ENCODE measurements around the gene ZNF415. TPM values are rescaled to one million over a fixed set of nuclear protein-coding genes. Genes with fewer than 3 reads are reported as not detected.

ZNF415 gene
- polyA plus RNA-seq, 1 donor (not counting 4 experiments of a cell fraction or from before 2014, with no cell fraction given): 5.2 TPM

GRCh38 chr19:53157626-53158025, 24.9 kb upstream of the ZNF415 start:
- dilution Hi-C loops (cut with MboI; ENCODE audit: extremely low pct_ligation_motif_present, low sequenced_read_pairs): no loop called here
- H3K9me3 ChIP-seq (ENCODE audit: control insufficient read depth, low read depth, low read length): no peaks in the 10 kb centered on the region
- H4K20me1 ChIP-seq (ENCODE audit: control insufficient read depth, extremely low read depth, insufficient read depth, low read length): no peaks in the 10 kb centered on the region
- no peaks in the 10 kb centered on the region for H3K27me3 ChIP-seq (ENCODE audit: control insufficient read depth, extremely low read depth, insufficient read depth, low read length)
- peaks cover 0 to 2% of the 10 kb centered on the region in 2 experiments for H3K36me3 ChIP-seq (ENCODE audit: control insufficient read depth in 2 of 2, extremely low read depth in 1 of 2, insufficient read depth in 2 of 2, low read length in 2 of 2)
- peak overlapping the region; percentile 80 for H3K4me2 ChIP-seq (ENCODE audit: control insufficient read depth, extremely low read depth, insufficient read depth, low read depth, low read length)
- no peaks in the 10 kb centered on the region for H3K9me1 ChIP-seq (ENCODE audit: control insufficient read depth, extremely low read depth, insufficient read depth, low read length)
- no peaks in the 10 kb centered on the region for H3K79me2 ChIP-seq (ENCODE audit: control insufficient read depth, insufficient read depth, low read length)
- H3K4me1 ChIP-seq (ENCODE audit: control insufficient read depth, extremely low read depth, insufficient read depth, low read length): no peaks in the 10 kb centered on the region
- peak overlapping the region; percentile 56 to 70 (median 66) for H3K4me3 ChIP-seq (ENCODE audit: control insufficient read depth in 2 of 3, extremely low read depth in 1 of 3, insufficient read depth in 2 of 3, low read depth in 1 of 3, low read length in 3 of 3)
- TF ChIP-seq EZH2 (IDR thresholded peaks at IDR 0.05; ENCODE audit: low read length) (no peak), CTCF (optimal IDR thresholded peaks at IDR 0.05 in 1 of 3, IDR thresholded peaks at IDR 0.05 in 1 of 3, conservative IDR thresholded peaks at IDR 0.05 in 1 of 3; ENCODE audit: extremely low read depth in 1 of 3, insufficient read depth in 2 of 3, low read length in 3 of 3) (no peak)
- H3K9ac ChIP-seq (ENCODE audit: control insufficient read depth, extremely low read depth, insufficient read depth, low read length): peak overlapping the region; percentile 9
- no peak for DNase-seq (ENCODE audit: low read depth, low spot score)
- no peak overlapping the region for H3K27ac ChIP-seq (ENCODE audit: control insufficient read depth, insufficient read depth, low read length)
- no peak for FAIRE-seq
- H2AFZ ChIP-seq (ENCODE audit: control insufficient read depth, low read length): peak overlapping the region; percentile 40

GRCh38 chr19:53156850-53157249, 24.1 kb upstream of the ZNF415 start:
- dilution Hi-C loops (cut with MboI; ENCODE audit: extremely low pct_ligation_motif_present, low sequenced_read_pairs): no loop called here
- Histone ChIP-seq H3K4me2 (ENCODE audit: control insufficient read depth, extremely low read depth, insufficient read depth, low read depth, low read length) (no peak overlapping the region), H3K9ac (ENCODE audit: control insufficient read depth, extremely low read depth, insufficient read depth, low read length) (no peak overlapping the region), H4K20me1 (ENCODE audit: control insufficient read depth, extremely low read depth, insufficient read depth, low read length) (no peaks in the 10 kb centered on the region), H3K4me3 (ENCODE audit: control insufficient read depth in 2 of 3, extremely low read depth in 1 of 3, insufficient read depth in 2 of 3, low read depth in 1 of 3, low read length in 3 of 3) (no peak overlapping the region), H3K9me1 (ENCODE audit: control insufficient read depth, extremely low read depth, insufficient read depth, low read length) (no peaks in the 10 kb centered on the region), H3K36me3 (ENCODE audit: control insufficient read depth in 2 of 2, extremely low read depth in 1 of 2, insufficient read depth in 2 of 2, low read length in 2 of 2) (peaks cover 0 to 2% of the 10 kb centered on the region in 2 experiments), H2AFZ (ENCODE audit: control insufficient read depth, low read length) (no peak overlapping the region), H3K79me2 (ENCODE audit: control insufficient read depth, insufficient read depth, low read length) (no peaks in the 10 kb centered on the region), H3K27ac (ENCODE audit: control insufficient read depth, insufficient read depth, low read length) (no peak overlapping the region), H3K9me3 (ENCODE audit: control insufficient read depth, low read depth, low read length) (no peaks in the 10 kb centered on the region), H3K4me1 (ENCODE audit: control insufficient read depth, extremely low read depth, insufficient read depth, low read length) (no peaks in the 10 kb centered on the region), H3K27me3 (ENCODE audit: control insufficient read depth, extremely low read depth, insufficient read depth, low read length) (no peaks in the 10 kb centered on the region)
- no peak for TF ChIP-seq EZH2 (IDR thresholded peaks at IDR 0.05; ENCODE audit: low read length)
- TF ChIP-seq CTCF (optimal IDR thresholded peaks at IDR 0.05 in 1 of 3, IDR thresholded peaks at IDR 0.05 in 1 of 3, conservative IDR thresholded peaks at IDR 0.05 in 1 of 3; ENCODE audit: extremely low read depth in 1 of 3, insufficient read depth in 2 of 3, low read length in 3 of 3): no peak
- FAIRE-seq: no peak
- no peak for DNase-seq (ENCODE audit: low read depth, low spot score)
